OCI-LY1 (cell line): ENCODE results near the gene ABHD6.

ENCODE experiments used
- H2AFZ ChIP-seq: fragments of 200-600 bp; sonication (generic), shearing (Covaris generic); 2 replicates; pipeline ENCODE4 v1.6.0; 2014; ENCODE audit warnings: antibody characterized with exemption, mild to moderate bottlenecking, low read length
- H3F3A ChIP-seq: fragments of 200-600 bp; sonication (generic), shearing (Covaris generic); 2 replicates; pipeline ENCODE4 v1.6.0; 2014; ENCODE audit warnings: mild to moderate bottlenecking, antibody characterized with exemption, low read length, moderate library complexity; ENCODE audit not compliant: insufficient read depth
- H3K27ac ChIP-seq: fragments of 200-600 bp; sonication (generic); 2 replicates; pipeline ENCODE4 v1.5.1; 2014; ENCODE audit warnings: low read length, mixed run types, mild to moderate bottlenecking, low read depth; ENCODE audit not compliant: poor library complexity, severe bottlenecking
- H3K27me3 ChIP-seq: fragments of 200-600 bp; sonication (generic); 2 replicates; pipeline ENCODE4 v1.6.0; 2014; ENCODE audit warnings: antibody characterized with exemption, mild to moderate bottlenecking, low read length, moderate library complexity; ENCODE audit not compliant: insufficient read depth
- H3K36me3 ChIP-seq: fragments of 200-600 bp; sonication (generic); 2 replicates; pipeline ENCODE4 v1.6.1; 2014; ENCODE audit warnings: mild to moderate bottlenecking, antibody characterized with exemption, low read length, moderate library complexity, mixed read lengths; ENCODE audit not compliant: insufficient read depth
- H3K4me1 ChIP-seq: fragments of 200-600 bp; sonication (generic); 2 replicates; pipeline ENCODE4 v1.5.1; 2014; ENCODE audit warnings: mild to moderate bottlenecking, low read length, moderate library complexity; ENCODE audit not compliant: insufficient read depth, severe bottlenecking
- H3K4me2 ChIP-seq: fragments of 200-600 bp; sonication (generic), shearing (Covaris generic); 2 replicates; pipeline ENCODE4 v1.6.1; 2014; ENCODE audit warnings: low read length
- H3K4me3 ChIP-seq: fragments of 200-600 bp; sonication (generic); 2 replicates; pipeline ENCODE4 v1.5.1; 2014; ENCODE audit warnings: low read length, low read depth, mild to moderate bottlenecking, mixed read lengths; ENCODE audit not compliant: poor library complexity, severe bottlenecking
- H3K79me2 ChIP-seq: fragments of 200-600 bp; shearing (Covaris generic); 2 replicates; pipeline ENCODE4 v1.6.1; 2016; ENCODE audit warnings: mixed run types, low read length, mixed read lengths; ENCODE audit not compliant: insufficient read depth
- H3K9ac ChIP-seq: fragments of 200-600 bp; sonication (generic), shearing (Covaris generic); 2 replicates; pipeline ENCODE4 v1.6.1; 2014; ENCODE audit warnings: mild to moderate bottlenecking, low read length, mixed read lengths
- H3K9me2 ChIP-seq: fragments of 200-600 bp; sonication (generic), shearing (Covaris generic); 2 replicates; pipeline ENCODE4 v1.6.1; 2014; ENCODE audit warnings: low read depth, mild to moderate bottlenecking, low read length, mixed read lengths
- H3K9me3 ChIP-seq: fragments of 200-600 bp; shearing (Covaris generic); 2 replicates; pipeline ENCODE4 v1.6.1; 2014; ENCODE audit warnings: low read length, mixed read lengths
- H4K20me1 ChIP-seq: fragments of 200-600 bp; sonication (generic), shearing (Covaris generic); 2 replicates; pipeline ENCODE4 v1.6.0; 2016; ENCODE audit warnings: mild to moderate bottlenecking, low read length; ENCODE audit not compliant: insufficient read depth
- EZH2 ChIP-seq: fragments of 200-600 bp; sonication (generic), shearing (Covaris generic); IDR thresholded peaks from 2 replicates; pipeline ENCODE4 v1.8.0; 2017; ENCODE audit warnings: borderline replicate concordance, mixed run types, mild to moderate bottlenecking, antibody characterized with exemption, low read length, moderate library complexity, mixed read lengths
- TF ChIP-seq, protein P1 (sequence below): fragments of 200-600 bp; sonication (generic), shearing (Covaris generic); IDR thresholded peaks from 2 replicates; pipeline ENCODE4 v1.5.1; 2017; ENCODE audit warnings: mild to moderate bottlenecking, antibody characterized with exemption, low read length, moderate library complexity, mixed read lengths

Gene ABHD6

DNA sequence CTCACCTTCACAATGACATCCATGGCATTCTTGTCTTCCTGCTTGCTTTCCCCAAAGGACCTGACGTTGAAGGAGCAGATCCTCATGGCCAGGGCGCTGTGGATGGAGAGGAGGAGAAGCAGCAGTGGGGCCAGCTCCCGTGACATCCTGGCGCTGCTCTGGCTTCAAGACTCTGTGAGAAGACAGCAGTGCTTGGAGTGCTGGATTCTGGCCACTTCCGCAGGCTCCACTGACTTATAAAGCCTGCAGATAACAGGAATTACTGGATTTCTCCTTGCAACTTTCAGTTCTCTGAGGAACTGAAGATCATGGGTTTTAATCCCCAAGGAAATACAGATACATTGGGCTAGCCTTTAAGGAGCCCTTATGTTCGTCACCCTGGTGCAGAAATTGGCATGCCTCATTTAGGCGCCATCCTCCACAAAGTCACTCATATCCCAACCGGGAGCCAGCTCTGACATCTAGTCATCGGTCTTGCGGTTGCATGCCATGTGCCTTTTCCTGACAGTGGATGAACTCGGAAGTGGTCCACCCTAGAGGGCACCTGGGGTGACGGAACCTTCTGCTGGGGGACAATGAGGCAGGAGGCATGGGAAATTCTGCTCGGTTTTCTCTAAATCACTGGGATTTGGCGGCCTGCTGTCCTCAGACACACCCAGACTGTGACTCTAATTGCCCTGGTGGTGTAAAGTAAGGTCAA lies 26.7 kb upstream of the ABHD6 start, which contains the start of gene DNASE1L3:
Gene DNASE1L3, minus strand, starts transcription at position 212 of the 700 bp plus-strand sequence. Its CDS starts 66 bp downstream, at position 146.
- Histone ChIP-seq H3K27me3 (no peaks in the 10 kb centered on the region), H3F3A (no peaks in the 10 kb centered on the region), H3K4me1 (peaks cover 11% of the 10 kb centered on the region), H3K4me2 (no peak within 1 kb of the TSS), H3K79me2 (no peaks in the 10 kb centered on the region), H3K27ac (no peak within 1 kb of the TSS), H3K36me3 (no peaks in the 10 kb centered on the region), H2AFZ (no peak within 1 kb of the TSS), H3K9ac (no peak within 1 kb of the TSS), H3K4me3 (no peak within 1 kb of the TSS), H3K9me2 (no peaks in the 10 kb centered on the region), H4K20me1 (no peaks in the 10 kb centered on the region), H3K9me3 (no peaks in the 10 kb centered on the region)
- no peak for TF ChIP-seq EZH2
- TF ChIP-seq, protein P1, sequence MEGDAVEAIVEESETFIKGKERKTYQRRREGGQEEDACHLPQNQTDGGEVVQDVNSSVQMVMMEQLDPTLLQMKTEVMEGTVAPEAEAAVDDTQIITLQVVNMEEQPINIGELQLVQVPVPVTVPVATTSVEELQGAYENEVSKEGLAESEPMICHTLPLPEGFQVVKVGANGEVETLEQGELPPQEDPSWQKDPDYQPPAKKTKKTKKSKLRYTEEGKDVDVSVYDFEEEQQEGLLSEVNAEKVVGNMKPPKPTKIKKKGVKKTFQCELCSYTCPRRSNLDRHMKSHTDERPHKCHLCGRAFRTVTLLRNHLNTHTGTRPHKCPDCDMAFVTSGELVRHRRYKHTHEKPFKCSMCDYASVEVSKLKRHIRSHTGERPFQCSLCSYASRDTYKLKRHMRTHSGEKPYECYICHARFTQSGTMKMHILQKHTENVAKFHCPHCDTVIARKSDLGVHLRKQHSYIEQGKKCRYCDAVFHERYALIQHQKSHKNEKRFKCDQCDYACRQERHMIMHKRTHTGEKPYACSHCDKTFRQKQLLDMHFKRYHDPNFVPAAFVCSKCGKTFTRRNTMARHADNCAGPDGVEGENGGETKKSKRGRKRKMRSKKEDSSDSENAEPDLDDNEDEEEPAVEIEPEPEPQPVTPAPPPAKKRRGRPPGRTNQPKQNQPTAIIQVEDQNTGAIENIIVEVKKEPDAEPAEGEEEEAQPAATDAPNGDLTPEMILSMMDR = no peak

DNA sequence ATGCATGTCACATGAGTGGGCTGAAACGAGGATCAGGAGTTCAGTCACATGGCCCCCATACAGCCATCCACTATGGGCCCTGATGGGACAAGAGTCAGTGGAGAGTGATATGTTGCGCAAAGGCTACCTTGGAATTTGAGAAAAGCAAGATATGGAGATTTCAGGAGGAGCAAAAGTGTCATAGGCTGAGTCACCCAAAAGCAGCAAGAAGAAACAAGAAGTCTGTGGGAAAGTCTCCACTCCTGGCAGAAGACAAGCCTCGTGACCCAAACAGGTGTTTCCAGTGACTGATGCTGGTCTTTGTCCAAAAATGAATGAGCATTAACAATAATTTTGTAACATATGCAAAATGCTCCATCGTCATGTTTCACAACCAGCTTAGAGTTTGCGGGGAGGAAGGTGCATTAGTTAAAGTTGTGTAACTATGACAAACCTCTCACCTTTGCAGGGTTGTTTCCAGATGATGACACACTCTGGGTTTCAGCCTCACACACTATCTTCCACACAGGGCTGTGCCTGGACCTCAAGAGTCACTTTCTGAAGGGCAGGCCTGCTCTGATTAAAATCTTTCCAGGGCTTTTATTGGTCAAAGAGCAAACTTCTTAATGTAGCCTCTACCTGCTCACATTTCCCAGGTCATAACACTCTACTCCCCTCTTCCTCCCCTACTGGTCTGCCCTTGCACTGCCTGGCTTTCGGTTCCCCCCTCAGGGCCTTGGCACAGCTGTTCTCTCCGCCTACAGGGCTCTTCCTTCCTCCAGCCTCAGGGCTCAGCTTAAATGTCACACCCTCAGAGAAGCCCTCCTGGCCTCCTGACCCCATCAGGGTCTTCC lies 22.9 kb upstream of the ABHD6 start:
- Histone ChIP-seq H3K36me3 (no peaks in the 10 kb centered on the region), H3K27ac (no peak overlapping the region), H3K4me1 (peaks cover 17% of the 10 kb centered on the region), H2AFZ (no peak overlapping the region), H4K20me1 (no peaks in the 10 kb centered on the region), H3K9me2 (no peaks in the 10 kb centered on the region), H3K9ac (no peak overlapping the region), H3F3A (no peaks in the 10 kb centered on the region), H3K27me3 (no peaks in the 10 kb centered on the region), H3K79me2 (no peaks in the 10 kb centered on the region), H3K9me3 (no peaks in the 10 kb centered on the region), H3K4me2 (no peak overlapping the region), H3K4me3 (no peak overlapping the region)
- TF ChIP-seq, protein P1 = peak; percentile 27; the same call in 1 of the 2 replicates
- TF ChIP-seq EZH2 = no peak

DNA sequence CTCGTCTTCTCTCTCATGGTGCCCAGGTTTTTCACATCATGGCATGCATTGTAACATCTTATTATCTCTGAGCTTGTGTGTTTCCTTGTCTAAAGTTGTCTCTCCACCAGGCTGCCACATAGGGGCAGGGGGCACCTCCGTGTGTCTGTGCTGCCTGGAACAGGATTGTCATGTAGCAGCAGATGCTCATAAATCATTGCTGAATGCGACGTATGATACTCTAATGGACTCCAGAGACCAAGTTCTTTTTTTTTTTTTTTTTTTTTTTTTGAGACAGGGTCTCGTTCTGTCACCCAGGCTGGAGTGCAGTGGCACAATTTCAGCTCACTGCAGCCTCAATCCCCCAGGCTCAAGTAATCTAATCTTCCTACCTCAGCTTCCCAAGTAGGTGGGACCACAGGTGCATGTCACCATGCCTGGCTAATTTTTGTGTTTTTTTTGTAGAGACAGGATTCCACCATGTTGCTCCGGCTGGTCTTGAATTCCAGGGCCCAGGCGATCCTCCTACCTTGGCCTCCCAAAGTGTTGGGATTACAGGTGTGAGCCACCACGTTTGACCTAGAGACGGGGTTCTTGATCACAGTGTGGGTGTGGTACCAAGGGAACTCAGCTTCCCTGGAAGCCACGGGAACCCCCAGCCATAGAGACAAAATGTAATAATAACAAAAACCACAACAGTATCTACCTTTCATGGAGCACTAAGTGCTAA lies 22.1 kb upstream of the ABHD6 start:
- no peak overlapping the region for H3K4me3 ChIP-seq
- no peak overlapping the region for H3K27ac ChIP-seq
- H4K20me1 ChIP-seq = no peaks in the 10 kb centered on the region
- H3K36me3 ChIP-seq = no peaks in the 10 kb centered on the region
- H3K9me2 ChIP-seq = no peaks in the 10 kb centered on the region
- H2AFZ ChIP-seq = no peak overlapping the region
- no peaks in the 10 kb centered on the region for H3K79me2 ChIP-seq
- H3K9ac ChIP-seq = no peak overlapping the region
- H3K4me2 ChIP-seq = no peak overlapping the region
- H3K4me1 ChIP-seq = peaks cover 17% of the 10 kb centered on the region
- H3K9me3 ChIP-seq = no peaks in the 10 kb centered on the region
- no peaks in the 10 kb centered on the region for H3K27me3 ChIP-seq
- TF ChIP-seq, protein P1 = no peak; the same call in 1 of the 2 replicates
- TF ChIP-seq EZH2 = no peak
- no peaks in the 10 kb centered on the region for H3F3A ChIP-seq
